ENCODE data around the gene TMEM86B.

DNA sequence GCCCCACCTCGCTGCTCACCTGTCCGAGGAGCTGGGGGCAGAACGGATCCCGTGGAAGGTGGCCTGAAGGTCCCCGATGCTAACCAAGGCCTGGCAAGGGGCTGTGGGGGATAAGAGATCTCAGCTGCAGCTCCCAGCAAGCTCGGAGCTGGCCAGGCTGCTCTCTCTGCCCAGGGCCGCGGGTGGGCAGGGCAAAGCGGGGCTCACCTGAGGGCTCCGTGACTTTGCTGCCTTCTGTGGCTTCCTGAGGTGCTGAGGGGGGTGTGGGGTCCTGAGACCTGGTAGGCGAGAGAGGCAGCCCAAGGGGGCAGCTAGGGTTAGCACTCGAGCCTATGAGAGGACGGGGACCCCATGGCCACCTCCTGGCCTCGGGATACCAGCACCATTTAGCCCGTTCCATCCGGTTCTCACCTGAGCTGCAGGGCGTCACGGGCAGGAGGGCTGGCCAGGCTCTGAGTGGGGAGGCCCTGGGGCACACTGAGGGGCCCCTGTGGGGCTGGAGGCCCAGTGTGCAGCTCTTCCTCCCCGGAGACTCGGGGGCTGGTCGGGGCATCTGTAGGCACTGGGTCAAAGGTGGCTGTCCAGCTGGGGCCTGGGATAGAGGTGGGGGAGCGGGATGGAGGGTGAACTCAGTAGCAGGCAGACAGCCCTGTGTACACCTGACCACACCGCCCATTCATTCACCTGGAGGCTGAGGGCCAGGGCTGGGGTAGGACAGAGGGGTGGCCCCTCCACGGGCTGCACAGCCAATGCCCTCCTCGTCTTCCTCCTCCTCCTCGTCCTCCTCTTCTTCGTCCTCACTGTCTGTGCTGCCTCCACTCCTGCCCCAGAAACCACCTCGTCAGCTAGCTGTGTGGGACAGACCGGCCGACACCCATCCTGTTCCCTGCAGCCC lies 3.1 kb upstream of the TMEM86B start:
- TF ChIP-seq, protein P1, sequence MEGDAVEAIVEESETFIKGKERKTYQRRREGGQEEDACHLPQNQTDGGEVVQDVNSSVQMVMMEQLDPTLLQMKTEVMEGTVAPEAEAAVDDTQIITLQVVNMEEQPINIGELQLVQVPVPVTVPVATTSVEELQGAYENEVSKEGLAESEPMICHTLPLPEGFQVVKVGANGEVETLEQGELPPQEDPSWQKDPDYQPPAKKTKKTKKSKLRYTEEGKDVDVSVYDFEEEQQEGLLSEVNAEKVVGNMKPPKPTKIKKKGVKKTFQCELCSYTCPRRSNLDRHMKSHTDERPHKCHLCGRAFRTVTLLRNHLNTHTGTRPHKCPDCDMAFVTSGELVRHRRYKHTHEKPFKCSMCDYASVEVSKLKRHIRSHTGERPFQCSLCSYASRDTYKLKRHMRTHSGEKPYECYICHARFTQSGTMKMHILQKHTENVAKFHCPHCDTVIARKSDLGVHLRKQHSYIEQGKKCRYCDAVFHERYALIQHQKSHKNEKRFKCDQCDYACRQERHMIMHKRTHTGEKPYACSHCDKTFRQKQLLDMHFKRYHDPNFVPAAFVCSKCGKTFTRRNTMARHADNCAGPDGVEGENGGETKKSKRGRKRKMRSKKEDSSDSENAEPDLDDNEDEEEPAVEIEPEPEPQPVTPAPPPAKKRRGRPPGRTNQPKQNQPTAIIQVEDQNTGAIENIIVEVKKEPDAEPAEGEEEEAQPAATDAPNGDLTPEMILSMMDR (IDR thresholded peaks at IDR 0.05), result no peak
- no peak for TF ChIP-seq POLR2A (IDR thresholded peaks at IDR 0.05)

Data from testis (tissue), 2 donors.